Endodermal cell (in vitro differentiated cells): ENCODE measurements around the gene GPR162. TPM values are rescaled to one million over a fixed set of nuclear protein-coding genes. Genes with fewer than 3 reads are reported as not detected.

Experiments used
- DNase-seq: peaks from one replicate; pipeline ENCODE4 v3.0.0-alpha.2; 2017
- H3K27ac ChIP-seq: 2 replicates; pipeline ENCODE4 v1.5.1; 2013; ENCODE audit warnings: mild to moderate bottlenecking, low read depth, low read length, moderate library complexity
- H3K27me3 ChIP-seq: 2 replicates; pipeline ENCODE4 v1.6.1; 2013; ENCODE audit warnings: mild to moderate bottlenecking, low read length, moderate library complexity; ENCODE audit not compliant: insufficient read depth, control insufficient read depth, poor library complexity, severe bottlenecking
- H3K36me3 ChIP-seq: 2 replicates; pipeline ENCODE4 v1.7.0; 2013; ENCODE audit warnings: mild to moderate bottlenecking, low read length, moderate library complexity; ENCODE audit not compliant: control insufficient read depth, insufficient read depth
- H3K4me1 ChIP-seq: one replicate; pipeline ENCODE4 v1.7.0; 2013; ENCODE audit warnings: low read length; ENCODE audit not compliant: control insufficient read depth, insufficient read depth
- H3K4me3 ChIP-seq: 2 replicates; pipeline ENCODE4 v1.5.1; 2013; ENCODE audit warnings: mild to moderate bottlenecking, low read length, moderate library complexity
- H3K9ac ChIP-seq: 2 replicates; pipeline ENCODE4 v1.6.1; 2013; ENCODE audit warnings: mild to moderate bottlenecking, low read length, moderate library complexity; ENCODE audit not compliant: poor library complexity, severe bottlenecking; ENCODE audit errors: extremely low read depth
- H3K9me3 ChIP-seq: 2 replicates; pipeline ENCODE4 v1.6.1; 2013; ENCODE audit warnings: mild to moderate bottlenecking, low read length, moderate library complexity; ENCODE audit not compliant: control insufficient read depth
- H3K27ac Mint-ChIP-seq: 2 replicates; pipeline ENCODE4 v1.8.0; 2020; ENCODE audit warnings: mixed read lengths
- H3K27me3 Mint-ChIP-seq: 2 replicates; pipeline ENCODE4 v1.8.0; 2021; ENCODE audit warnings: mild to moderate bottlenecking, mixed read lengths; ENCODE audit not compliant: insufficient read depth
- H3K36me3 Mint-ChIP-seq: 2 replicates; pipeline ENCODE4 v1.8.0; 2020; ENCODE audit warnings: low read depth, mixed read lengths
- H3K4me1 Mint-ChIP-seq: 2 replicates; pipeline ENCODE4 v1.8.0; 2020; ENCODE audit warnings: mixed read lengths
- H3K4me3 Mint-ChIP-seq: 2 replicates; pipeline ENCODE4 v1.8.0; 2020; ENCODE audit warnings: mild to moderate bottlenecking, moderate library complexity, mixed read lengths
- H3K9me3 Mint-ChIP-seq: 2 replicates; pipeline ENCODE4 v1.8.0; 2020; ENCODE audit warnings: mild to moderate bottlenecking, mixed read lengths
- WGBS, 2 experiments: methylation state at CpG; one replicate each; pipeline versions ENCODE4 v1.1.5 to v1.1.7; 2013; ENCODE audit warnings: missing lambda C conversion rate in 2 of 2, mixed read lengths in 1 of 2; ENCODE audit not compliant: insufficient coverage in 1 of 2, insufficient read length in 1 of 2; 5-methylcytosine and 5-hydroxymethylcytosine counted together
- total RNA-seq, 2 donors: library from RNA; stranded (reverse); fragmentation: NEBNext Ultra II Directional in 1 of 2; extraction: Animal tissue kit (Norgen Biotek cat#: 25700) in 1 of 2; gene quantifications; 2 replicates in 1 of 2; 3 replicates in 1 of 2; pipeline ENCODE4 v1.2.1, GENCODE V29; 2021
- TF ChIP-seq, protein P1 (sequence below): fragments of 200-600 bp; sonication (generic); conservative IDR thresholded peaks from 2 replicates; pipeline ENCODE4 v1.5.0; 2021; ENCODE audit warnings: antibody characterized with exemption, mild to moderate bottlenecking

GPR162 gene
- total RNA-seq, 2 donors from 2014 or later = 14.7 to 15.0 TPM

GRCh38 chr12:6824085-6824775 lies 2.6 kb downstream of the GPR162 start:
- no peak overlapping the region for H3K9ac ChIP-seq
- H3K9me3 ChIP-seq = no peaks in the 10 kb centered on the region
- H3K36me3 Mint-ChIP-seq = no peaks in the 10 kb centered on the region
- peak overlapping the region; percentile 48 for H3K4me3 Mint-ChIP-seq
- H3K36me3 ChIP-seq = no peaks in the 10 kb centered on the region
- peaks cover 9% of the 10 kb centered on the region for H3K4me1 ChIP-seq
- no peak overlapping the region for H3K4me3 ChIP-seq
- DNase-seq = no peak
- WGBS, 2 experiments = 94% methylated on average over 36 to 37 of the region's 37 CpGs
- no peaks in the 10 kb centered on the region for H3K9me3 Mint-ChIP-seq
- H3K27me3 Mint-ChIP-seq = peaks cover 84% of the 10 kb centered on the region
- H3K27ac Mint-ChIP-seq = no peak overlapping the region
- TF ChIP-seq, protein P1, sequence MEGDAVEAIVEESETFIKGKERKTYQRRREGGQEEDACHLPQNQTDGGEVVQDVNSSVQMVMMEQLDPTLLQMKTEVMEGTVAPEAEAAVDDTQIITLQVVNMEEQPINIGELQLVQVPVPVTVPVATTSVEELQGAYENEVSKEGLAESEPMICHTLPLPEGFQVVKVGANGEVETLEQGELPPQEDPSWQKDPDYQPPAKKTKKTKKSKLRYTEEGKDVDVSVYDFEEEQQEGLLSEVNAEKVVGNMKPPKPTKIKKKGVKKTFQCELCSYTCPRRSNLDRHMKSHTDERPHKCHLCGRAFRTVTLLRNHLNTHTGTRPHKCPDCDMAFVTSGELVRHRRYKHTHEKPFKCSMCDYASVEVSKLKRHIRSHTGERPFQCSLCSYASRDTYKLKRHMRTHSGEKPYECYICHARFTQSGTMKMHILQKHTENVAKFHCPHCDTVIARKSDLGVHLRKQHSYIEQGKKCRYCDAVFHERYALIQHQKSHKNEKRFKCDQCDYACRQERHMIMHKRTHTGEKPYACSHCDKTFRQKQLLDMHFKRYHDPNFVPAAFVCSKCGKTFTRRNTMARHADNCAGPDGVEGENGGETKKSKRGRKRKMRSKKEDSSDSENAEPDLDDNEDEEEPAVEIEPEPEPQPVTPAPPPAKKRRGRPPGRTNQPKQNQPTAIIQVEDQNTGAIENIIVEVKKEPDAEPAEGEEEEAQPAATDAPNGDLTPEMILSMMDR = no peak
- H3K4me1 Mint-ChIP-seq = peaks cover 45% of the 10 kb centered on the region
- peaks cover 19% of the 10 kb centered on the region for H3K27me3 ChIP-seq
- no peak overlapping the region for H3K27ac ChIP-seq

GRCh38 chr12:6824901-6825381 lies 3.3 kb downstream of the GPR162 start:
- Histone ChIP-seq H3K36me3 (no peaks in the 10 kb centered on the region), H3K4me3 (no peak overlapping the region), H3K4me1 (peaks cover 6% of the 10 kb centered on the region), H3K27ac (no peak overlapping the region), H3K9ac (no peak overlapping the region), H3K27me3 (peaks cover 19% of the 10 kb centered on the region), H3K9me3 (no peaks in the 10 kb centered on the region)
- DNase-seq = no peak
- 59 to 60% methylated on average over 12 of the region's 12 CpGs for WGBS, 2 experiments
- peaks cover 77% of the 10 kb centered on the region for H3K27me3 Mint-ChIP-seq
- H3K27ac Mint-ChIP-seq = no peak overlapping the region
- peaks cover 42% of the 10 kb centered on the region for H3K4me1 Mint-ChIP-seq
- TF ChIP-seq, protein P1 = no peak
- no peaks in the 10 kb centered on the region for H3K36me3 Mint-ChIP-seq
- H3K4me3 Mint-ChIP-seq = peak overlapping the region; percentile 48
- H3K9me3 Mint-ChIP-seq = no peaks in the 10 kb centered on the region

- Histone ChIP-seq H3K9ac (no peak overlapping the region), H3K27ac (no peak overlapping the region), H3K36me3 (no peaks in the 10 kb centered on the region), H3K4me3 (no peak overlapping the region), H3K4me1 (peaks cover 2% of the 10 kb centered on the region), H3K27me3 (peaks cover 19% of the 10 kb centered on the region), H3K9me3 (no peaks in the 10 kb centered on the region)
- TF ChIP-seq, protein P1 = peak; percentile 100
- peaks cover 70% of the 10 kb centered on the region for H3K27me3 Mint-ChIP-seq
- no peak overlapping the region for H3K27ac Mint-ChIP-seq
- peaks cover 36% of the 10 kb centered on the region for H3K4me1 Mint-ChIP-seq
- peak; percentile 98 for DNase-seq
- no peaks in the 10 kb centered on the region for H3K36me3 Mint-ChIP-seq
- H3K4me3 Mint-ChIP-seq = peak overlapping the region; percentile 48
- no peaks in the 10 kb centered on the region for H3K9me3 Mint-ChIP-seq
- WGBS, 2 experiments = 9 to 17% methylated on average over 13 to 19 of the region's 19 CpGs
Measured at GRCh38 chr12:6825398-6826124, 3.9 kb downstream of the GPR162 start.
